Inflammatory macrophage treated with lipopolysaccharide for 4 hours (primary cell): Measurements from ENCODE around the gene FUT1.

ENCODE experiments used
- DNase-seq: peaks from one replicate; pipeline ENCODE4 v3.0.0-alpha.2; 2020

Gene FUT1

DNA sequence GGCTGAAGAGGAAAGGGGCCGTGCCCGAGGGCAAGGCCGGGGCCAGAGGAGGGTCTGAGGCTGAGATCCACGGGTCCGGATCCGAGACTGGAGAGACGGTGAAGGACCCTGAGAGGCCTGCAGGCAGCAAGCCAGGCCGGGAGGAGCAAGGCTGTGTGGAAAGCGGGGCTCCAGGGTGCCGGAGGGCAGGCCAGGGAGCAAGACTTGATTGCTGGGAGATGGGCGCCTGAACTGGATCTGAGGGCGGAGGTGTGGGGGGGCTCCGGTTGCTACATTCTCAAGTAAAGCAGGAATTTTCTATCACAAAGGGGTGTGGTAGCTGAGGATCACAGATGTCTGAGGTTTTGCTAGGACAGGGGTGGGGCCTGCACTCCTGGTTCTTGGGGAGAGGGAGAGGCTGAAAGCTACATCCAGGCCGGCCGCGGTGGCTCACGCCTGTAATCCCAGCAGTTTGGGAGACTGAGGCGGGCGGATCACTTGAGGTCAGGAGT lies 36.7 kb downstream of the FUT1 start:
- no peak for DNase-seq

DNA sequence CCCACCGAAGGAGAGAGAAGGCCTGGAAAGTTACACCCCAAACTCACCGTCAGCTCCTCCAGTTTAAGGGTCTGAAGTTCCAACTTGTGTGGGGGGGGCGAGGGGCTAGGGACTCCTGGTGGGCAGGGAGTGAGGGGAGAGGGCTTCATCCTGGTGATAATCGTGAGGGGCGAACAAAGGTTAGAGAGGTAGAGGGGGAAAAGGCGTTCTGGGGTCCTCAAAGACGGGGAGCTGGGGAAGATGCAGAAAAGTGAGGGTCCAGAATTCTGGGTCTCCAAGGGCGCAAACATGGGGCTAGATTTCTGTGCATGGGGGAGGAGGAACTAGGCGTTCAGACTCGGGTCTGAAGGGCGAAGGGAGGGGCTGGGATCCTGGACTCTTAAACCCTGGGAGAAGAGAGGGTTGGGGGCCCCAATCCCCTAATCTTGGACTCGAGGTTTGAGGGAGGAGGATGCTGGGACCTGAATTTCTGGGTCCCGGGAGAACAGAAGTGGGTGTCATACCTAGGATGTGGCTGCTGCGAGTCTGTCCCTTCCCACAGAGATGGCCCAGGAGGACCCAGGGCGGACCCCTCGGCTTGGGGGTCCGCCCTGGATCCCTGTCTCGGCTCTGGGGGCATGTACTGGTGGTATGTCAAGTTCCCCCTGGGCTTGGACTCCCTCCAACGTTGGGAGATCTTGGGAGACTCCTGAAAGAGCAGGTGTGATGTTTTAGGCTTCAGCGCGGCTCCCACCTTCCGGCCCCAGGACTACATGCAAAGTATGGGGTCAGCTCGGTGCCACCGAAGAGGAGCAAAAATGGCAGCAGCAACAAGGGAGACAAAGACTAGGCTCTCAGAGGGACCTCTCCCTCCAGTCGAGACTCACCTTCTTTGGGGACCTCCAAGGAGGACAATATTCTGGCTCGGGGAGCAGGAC lies 37.4 kb downstream of the FUT1 start:
- DNase-seq, result no peak

DNA sequence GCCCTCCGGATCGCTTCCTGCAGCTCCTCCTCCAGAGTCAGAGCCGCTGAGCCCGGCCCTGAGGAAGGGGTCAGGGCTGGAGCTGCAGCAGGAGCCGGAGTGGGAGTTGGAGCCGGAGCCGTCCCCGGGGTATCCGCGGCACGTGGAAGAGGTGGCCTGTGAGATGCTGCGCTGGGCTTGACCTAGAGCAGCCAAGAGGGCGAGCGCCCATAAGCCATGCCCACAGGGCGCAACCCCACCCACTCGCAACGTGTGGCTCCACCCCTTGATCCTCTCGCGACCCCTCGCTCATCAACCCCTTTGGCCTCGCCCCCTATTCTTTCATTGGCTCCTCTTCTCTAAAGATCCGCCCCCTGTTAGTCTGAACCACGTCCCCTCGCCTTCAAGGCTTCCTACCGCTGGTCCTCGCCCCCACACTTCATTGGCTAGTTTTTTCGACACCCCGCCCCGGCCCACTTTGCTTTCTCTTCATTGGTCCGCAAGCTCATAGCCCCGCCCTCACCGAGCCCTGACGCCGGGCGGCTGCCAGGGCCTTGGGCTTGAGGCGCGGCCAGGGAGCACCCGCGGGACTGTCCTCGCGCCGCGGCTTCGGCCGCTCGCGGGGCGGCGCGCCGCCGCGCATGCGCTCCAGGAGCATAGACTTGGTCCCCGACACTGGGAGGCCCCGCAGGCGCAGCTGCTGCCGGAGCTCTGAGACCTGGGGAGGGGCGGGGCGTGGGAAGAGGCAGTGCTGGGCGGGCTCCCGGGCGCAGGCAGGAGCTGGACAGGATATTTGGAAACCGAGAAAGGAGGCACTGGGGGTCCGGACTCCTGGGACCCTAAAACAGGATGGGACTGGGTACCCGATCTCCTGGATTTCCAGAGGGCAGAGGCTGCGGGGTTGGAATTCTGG lies 38.3 kb downstream of the FUT1 start:
- peak; percentile 99 for DNase-seq

DNA sequence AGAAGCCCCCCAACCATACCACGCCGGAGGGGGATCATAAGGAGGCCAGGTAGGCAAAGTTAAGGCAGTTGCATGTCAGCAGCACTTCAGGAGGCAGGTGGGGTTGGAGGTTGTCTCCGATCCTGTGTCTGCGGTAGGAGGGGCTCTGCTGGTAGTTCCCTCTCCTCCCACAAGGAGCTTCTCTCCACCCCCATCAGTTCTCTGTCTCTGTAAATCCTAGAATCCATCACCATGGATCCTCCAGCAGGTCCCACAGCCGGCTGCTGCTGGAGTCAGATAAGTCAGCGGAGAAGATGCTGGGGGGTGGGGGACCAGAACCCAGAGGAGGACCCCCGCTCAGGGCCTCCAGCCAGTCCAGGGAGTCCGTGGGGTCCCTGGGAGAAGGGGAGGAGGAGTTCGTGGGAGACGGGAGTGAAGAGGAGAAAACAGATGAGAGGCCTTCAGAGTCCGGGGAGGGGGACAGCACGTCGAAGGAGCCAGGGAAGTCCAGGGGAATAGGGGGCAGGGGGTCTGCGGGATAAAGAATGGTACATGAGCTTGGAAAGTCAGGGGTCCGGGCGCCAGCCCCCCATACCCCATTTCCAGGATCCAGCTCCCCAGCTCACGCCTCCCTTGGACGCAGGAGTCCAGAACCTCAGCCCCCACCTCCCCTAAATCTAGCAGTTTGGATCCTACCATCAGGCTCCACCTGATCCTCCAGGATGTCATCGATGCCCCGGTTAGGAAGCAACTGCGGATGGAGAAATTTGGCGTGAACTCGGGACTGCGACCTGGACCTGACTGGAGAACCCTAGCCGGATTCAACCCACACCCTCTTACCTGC lies 39.2 kb downstream of the FUT1 start:
- DNase-seq, result peak; percentile 5

DNA sequence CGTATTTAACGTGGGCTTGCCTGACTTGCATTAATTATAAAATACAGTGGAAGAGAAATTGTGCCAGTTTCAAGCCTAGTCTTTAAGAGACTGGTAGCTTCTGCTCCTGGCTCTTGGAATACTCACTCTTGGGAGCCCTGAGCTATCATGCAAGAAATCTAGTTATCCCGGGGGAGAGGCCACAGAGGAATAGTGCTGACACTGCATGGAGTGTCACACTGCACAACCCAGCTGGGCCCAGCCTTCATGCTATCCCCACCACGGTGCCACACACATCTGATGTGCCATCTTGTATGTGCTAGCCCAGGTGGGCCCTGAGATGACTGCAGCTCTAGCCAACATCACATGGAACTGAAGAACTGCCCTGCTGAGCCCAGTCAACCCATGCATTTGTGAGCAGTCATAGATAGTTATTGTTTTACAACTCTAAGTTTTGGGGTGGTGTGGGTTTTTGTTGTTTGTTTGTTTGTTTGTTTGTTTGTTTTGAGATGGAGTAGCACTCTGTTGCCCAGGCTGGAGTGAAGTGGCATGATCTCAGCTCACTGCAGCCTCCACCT lies 41.3 kb downstream of the FUT1 start:
- no peak for DNase-seq

DNA sequence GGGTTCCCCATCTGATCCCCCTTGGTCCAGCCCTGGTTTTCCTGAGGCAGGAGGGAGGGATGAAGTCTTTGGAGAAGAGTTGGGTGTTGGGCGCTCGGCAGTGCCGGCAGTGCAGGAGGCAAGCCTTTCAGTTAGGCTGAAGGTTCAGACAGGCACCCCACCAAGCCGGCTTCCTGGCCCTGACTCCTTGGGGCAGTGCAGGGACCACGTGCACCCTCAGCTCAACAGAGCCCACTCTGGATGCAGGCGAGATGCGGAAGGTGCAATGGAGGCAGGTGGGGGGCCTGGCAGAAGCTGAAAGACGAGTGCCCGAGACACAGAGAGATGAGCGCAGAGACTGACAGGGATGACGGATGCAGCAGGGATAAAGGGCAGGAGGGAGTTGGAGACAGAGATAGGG lies 44.0 kb downstream of the FUT1 start:
- no peak for DNase-seq

DNA sequence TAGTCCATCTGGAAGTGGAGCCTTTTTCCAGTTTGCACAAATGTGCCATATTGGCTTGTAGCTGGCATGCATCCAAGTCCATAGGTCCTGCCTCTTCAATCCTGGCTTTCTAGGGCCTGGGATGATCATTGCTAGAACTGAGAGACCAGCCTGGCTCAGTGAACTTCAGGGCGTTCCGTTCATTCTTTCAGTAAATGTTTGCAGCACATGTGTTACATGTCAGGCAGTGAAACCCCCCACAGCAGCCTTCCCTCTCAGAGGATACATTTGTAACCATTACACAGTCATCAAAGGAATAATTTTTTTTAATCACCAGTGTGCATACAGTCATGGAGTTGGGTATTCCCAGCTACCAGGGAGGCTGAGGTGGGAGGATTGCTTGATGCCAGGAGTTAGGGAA lies 47.0 kb downstream of the FUT1 start:
- DNase-seq, result no peak

DNA sequence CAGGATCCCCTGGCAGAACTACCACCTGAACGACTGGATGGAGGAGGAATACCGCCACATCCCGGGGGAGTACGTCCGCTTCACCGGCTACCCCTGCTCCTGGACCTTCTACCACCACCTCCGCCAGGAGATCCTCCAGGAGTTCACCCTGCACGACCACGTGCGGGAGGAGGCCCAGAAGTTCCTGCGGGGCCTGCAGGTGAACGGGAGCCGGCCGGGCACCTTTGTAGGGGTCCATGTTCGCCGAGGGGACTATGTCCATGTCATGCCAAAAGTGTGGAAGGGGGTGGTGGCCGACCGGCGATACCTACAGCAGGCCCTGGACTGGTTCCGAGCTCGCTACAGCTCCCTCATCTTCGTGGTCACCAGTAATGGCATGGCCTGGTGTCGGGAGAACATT lies 49.1 kb downstream of the FUT1 start:
- no peak for DNase-seq

DNA sequence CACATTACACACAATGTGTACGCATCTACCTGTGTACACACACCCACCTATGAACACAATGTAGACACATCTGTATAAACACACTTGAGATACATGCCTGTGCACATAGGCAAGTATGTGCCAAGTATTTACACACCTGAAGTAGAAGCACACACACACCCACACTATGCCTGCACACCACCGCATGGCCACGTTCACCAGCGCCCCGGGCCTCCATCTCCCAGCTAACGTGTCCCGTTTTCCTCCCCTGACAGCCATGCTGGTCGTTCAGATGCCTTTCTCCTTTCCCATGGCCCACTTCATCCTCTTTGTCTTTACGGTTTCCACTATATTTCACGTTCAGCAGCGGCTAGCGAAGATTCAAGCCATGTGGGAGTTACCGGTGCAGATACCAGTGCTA lies 49.7 kb downstream of the FUT1 start:
- no peak for DNase-seq

DNA sequence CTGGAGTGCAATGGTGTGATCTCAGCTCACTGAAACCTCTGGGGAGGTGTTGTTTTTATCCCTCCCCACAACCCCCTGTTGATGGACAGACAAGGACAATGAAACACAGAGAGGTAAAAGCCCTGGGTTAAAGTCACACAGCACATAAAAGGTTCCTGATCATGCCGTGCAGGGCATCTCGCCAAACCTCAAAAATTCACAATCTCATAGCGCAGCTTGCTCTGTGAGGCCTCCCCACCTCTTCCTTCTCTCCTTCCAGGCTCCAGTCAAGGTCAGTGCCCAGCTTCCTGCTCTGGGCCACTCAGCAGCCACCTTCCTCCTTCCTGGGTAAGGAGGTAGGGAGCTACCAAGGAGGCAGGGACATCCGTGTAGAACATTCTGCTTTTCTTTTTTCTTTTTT lies 54.4 kb downstream of the FUT1 start:
- DNase-seq, result no peak
